CD1c-positive myeloid dendritic cell (primary cell): ENCODE results near the gene TPM4.
"Not testable (repeated sequence)": the region's sequence is repeated elsewhere in the genome, so short reads cannot be mapped to it uniquely, and the experiment has no call there.

ENCODE experiments used
- DNase-seq: peaks from one replicate; pipeline ENCODE4 v3.0.0-alpha.2; 2016; ENCODE audit errors: extremely low spot score

The TPM4 gene

GRCh38 chr19:16073481-16073880 lies 2.8 kb upstream of the TPM4 start:
- DNase-seq, result no peak

GRCh38 chr19:16073988-16074387 lies 2.3 kb upstream of the TPM4 start:
- peak; percentile 20 for DNase-seq

GRCh38 chr19:16074488-16075365 lies 1.6 kb upstream of the TPM4 start:
- no peak for DNase-seq

- DNase-seq, result no peak
Observed at GRCh38 chr19:16075430-16076153, 703 bp upstream of the TPM4 start.

GRCh38 chr19:16076958-16077611 lies 790 bp downstream of the TPM4 start:
- peak; percentile 45 for DNase-seq

- DNase-seq, result no peak
Observed at GRCh38 chr19:16077984-16078758, 1.9 kb downstream of the TPM4 start.

GRCh38 chr19:16078759-16079707 lies 2.7 kb downstream of the TPM4 start:
- DNase-seq, result peak; percentile 94

- no peak for DNase-seq
Observed at GRCh38 chr19:16084067-16084685, 7.9 kb downstream of the TPM4 start.

- DNase-seq, result no peak
Observed at GRCh38 chr19:16085115-16085514, 8.8 kb downstream of the TPM4 start.

GRCh38 chr19:16087404-16087803 lies 11.1 kb downstream of the TPM4 start:
- DNase-seq, result not testable (repeated sequence)

GRCh38 chr19:16087940-16088339 lies 11.6 kb downstream of the TPM4 start:
- DNase-seq, result no peak

- no peak for DNase-seq
Observed at GRCh38 chr19:16088351-16089009, 12.2 kb downstream of the TPM4 start.

GRCh38 chr19:16089010-16089846 lies 12.9 kb downstream of the TPM4 start:
- no peak for DNase-seq

GRCh38 chr19:16091546-16092475 lies 15.5 kb downstream of the TPM4 start:
- DNase-seq, result no peak

- no peak for DNase-seq
Observed at GRCh38 chr19:16094360-16095070, 18.2 kb downstream of the TPM4 start.

- DNase-seq, result no peak
Observed at GRCh38 chr19:16095071-16095571, 18.8 kb downstream of the TPM4 start.
